GM18868 (cell line): Measurements from ENCODE around the gene SEMA3B.
"Not testable (repeated sequence)": the region's sequence is repeated elsewhere in the genome, so short reads cannot be mapped to it uniquely, and the experiment has no call there.

Experiments
- ATAC-seq: cut with Tn5 transposase; IDR thresholded peaks from one replicate; pipeline ENCODE4 v1.9.1; 2021; ENCODE audit warnings: mild to moderate bottlenecking, moderate library complexity; ENCODE audit not compliant: unreplicated experiment

SEMA3B gene

GRCh38 chr3:50271314-50271936 lies 2.5 kb downstream of the SEMA3B start:
- ATAC-seq = no peak

GRCh38 chr3:50272538-50272910 lies 3.6 kb downstream of the SEMA3B start:
- ATAC-seq = not testable (repeated sequence)

GRCh38 chr3:50272911-50273688 lies 4.2 kb downstream of the SEMA3B start:
- peak; percentile 90 for ATAC-seq

- ATAC-seq = no peak
Observed at GRCh38 chr3:50273689-50274065, 4.7 kb downstream of the SEMA3B start.

- no peak for ATAC-seq
Observed at GRCh38 chr3:50274371-50275104, 5.6 kb downstream of the SEMA3B start.

GRCh38 chr3:50275141-50275995 lies 6.4 kb downstream of the SEMA3B start:
- ATAC-seq = no peak

GRCh38 chr3:50275996-50276761 lies 7.2 kb downstream of the SEMA3B start:
- ATAC-seq = no peak

GRCh38 chr3:50276762-50277101 lies 7.8 kb downstream of the SEMA3B start:
- ATAC-seq = no peak

GRCh38 chr3:50278123-50278879 lies 9.4 kb downstream of the SEMA3B start:
- no peak for ATAC-seq

GRCh38 chr3:50278880-50279224 lies 9.9 kb downstream of the SEMA3B start, which contains the start of gene LSMEM2:
TSS of gene LSMEM2 (plus strand) at chr3:50279087. CDS start at chr3:50279114, 27 bp downstream.
- no peak for ATAC-seq

GRCh38 chr3:50279255-50280016 lies 10.5 kb downstream of the SEMA3B start:
- no peak for ATAC-seq

GRCh38 chr3:50284121-50284520 lies 15.2 kb downstream of the SEMA3B start:
- ATAC-seq = not testable (repeated sequence)

GRCh38 chr3:50286322-50287227 lies 17.6 kb downstream of the SEMA3B start:
- no peak for ATAC-seq

- ATAC-seq = no peak
Observed at GRCh38 chr3:50287262-50287661, 18.3 kb downstream of the SEMA3B start.

- ATAC-seq = no peak
Observed at GRCh38 chr3:50288387-50289007, 19.6 kb downstream of the SEMA3B start.

- no peak for ATAC-seq
Observed at GRCh38 chr3:50289130-50289529, 20.2 kb downstream of the SEMA3B start.

- ATAC-seq = no peak
Observed at GRCh38 chr3:50290161-50290641, 21.3 kb downstream of the SEMA3B start.
